Activated CD8-positive, alpha-beta memory T cell treated with anti-CD3 and anti-CD28 coated beads for 4 hours (primary cell): ENCODE data around the gene INTS1.
"Not testable (repeated sequence)": the region's sequence is repeated elsewhere in the genome, so short reads cannot be mapped to it uniquely, and the experiment has no call there.

Experiments
- DNase-seq, 2 donors: peaks; one replicate each; pipeline ENCODE4 v3.0.0-alpha.2; 2020; ENCODE audit warnings: low read depth in 2 of 2

INTS1 gene

DNA sequence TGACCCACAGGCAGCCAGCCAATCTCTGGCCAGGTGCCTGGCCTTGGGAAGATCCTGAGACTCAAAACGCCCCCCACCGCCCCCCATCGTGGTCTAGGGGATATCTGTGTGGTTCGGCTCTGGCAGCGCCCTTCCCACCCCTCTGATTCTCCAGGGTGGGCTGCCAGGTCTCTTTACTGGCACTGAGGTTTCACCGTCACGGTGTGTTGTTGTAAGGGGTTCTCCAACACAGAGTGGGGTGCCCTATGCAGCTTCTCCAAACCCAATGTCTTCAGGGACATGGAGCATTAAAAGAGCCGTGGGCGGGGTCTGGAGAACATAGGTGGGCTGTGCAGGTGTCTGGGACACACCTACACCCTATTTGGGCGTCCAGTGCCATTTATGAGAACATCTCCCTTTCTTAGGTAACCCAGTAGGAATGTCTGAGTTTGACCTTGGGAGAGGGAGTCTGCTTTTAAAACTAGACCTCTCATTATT lies 27.8 kb upstream of the INTS1 start:
- DNase-seq, result no peak

DNA sequence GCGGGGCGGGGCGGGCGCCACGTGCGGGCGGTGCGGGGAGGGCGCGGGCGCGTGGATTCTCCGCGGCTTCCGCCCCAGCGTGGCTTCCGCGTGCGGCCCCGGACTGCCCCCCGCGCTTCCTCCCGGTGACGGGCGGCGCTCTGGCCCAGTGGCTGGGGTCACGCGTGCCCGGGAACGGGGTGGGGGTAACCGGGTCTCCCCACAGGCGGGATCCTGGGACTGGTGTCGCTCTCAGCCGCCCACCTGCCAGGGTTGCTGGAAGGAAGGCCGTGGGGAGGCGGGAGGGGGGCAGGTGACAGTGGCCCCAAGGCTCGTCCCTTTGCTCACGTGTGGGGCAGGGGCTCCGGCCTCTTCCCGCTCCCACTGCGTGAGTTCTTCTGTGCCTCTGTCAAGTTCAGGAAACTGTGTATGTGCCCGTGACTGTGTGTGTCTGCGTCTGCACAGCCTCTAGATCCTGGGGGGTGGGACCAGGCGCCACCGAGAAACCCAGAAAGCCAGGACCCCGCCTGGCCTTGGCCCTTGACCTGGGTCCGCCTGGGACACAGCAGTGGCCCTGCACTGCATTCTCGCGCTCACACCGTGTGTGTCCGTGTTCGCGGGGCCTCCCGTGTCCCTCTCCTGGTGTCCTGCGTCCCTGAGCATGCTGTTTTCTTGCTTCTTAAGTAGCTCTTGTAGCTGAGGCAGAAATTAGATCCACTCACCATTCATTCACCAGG lies 27.2 kb upstream of the INTS1 start:
- peak in 1 of 2 donors; percentile 18 for DNase-seq

DNA sequence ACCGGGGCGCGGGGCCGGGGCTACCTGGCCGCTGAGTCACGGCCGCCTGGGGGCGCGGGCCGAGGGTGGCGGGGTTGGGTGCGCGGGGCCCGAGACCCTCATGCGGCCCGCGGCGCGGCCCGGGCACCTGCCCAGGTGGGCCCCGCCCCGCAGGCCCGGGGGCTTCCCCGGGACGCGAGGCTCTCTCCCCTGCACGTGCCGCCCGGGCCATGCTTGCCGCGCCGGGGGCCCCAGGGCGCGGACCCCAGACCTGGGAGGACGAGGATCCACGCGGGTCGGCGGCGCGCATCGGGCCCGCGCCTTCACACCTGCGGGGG lies 26.7 kb upstream of the INTS1 start:
- DNase-seq, result no peak

DNA sequence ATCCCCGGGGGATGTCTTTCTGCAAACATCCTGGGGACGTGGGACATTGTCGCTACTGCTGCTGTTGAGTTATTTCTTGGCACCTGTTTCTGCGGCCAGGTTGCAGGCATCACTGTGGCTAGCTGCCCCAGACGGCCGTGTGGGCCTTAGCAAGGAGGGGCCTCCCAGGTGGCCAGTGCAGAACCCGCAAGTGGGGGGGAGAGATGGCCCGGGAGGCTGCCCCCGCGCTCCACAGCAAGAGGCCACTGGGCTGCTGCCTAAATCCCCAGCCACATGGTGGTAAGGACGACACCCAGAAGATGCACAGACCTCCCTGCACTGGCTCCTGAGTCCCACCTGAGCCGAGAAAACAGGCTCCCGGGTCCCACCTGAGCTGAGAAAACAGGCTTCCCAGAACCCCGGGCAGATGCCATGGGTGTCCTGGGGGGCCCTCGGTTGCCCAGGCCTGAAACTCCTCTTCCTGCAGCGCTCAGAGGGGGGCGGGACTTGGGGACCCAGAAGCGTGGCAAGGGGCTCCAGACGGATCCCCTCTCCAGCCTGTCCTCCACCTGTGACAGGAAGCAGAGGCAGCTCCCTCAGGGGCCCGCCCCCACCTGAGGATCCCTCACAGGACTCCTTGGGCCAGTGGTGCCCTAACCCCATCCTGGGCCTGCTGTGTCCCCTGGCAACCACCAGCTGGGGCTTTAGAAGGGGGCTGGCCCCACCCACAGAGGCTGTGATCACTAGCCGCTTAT lies 25.4 kb upstream of the INTS1 start:
- no peak for DNase-seq

DNA sequence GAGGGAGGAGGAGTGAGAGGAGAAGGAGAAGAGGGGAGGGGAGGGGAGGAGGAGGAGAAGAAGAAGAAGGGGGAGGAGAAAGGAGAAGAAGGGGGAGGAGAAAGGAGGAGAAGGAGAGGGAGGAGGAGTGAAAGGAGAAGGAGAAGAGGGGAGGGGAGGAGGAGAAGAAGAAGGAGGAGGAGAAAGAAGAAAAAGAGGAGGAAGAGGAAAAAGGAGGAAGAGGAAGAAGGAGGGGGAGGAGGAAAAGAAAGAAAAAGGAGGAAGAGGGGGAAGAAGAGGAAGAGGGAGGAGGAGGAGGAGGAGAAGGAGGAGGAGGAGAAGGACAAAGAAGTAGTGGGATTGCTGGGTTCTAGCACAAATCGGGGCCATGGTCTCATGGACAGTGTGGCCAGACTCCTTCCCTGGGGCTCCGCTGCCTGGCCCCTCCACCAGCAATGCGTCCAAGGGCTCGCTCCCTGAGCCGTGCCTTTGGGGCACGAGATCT lies 22.1 kb upstream of the INTS1 start:
- no peak for DNase-seq

DNA sequence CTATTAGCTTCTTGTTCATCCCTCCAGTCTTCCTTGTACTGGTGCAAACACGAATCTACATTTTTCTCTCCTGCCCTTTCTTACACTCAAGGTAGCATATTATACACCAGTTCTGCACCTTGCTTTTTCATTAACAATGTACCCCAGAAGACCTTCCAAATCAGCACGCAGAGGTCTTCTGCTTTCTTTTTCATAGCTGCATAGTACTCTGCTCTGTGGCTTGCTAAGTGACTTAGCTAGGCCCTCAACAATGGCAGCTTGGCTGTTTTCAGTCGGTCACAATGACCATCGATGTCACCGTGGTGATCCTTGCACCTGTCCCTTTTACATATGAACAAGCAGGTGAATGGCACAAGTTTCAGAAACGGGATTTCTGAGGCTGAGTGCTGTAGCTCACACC lies 21.2 kb upstream of the INTS1 start:
- DNase-seq, result no peak

DNA sequence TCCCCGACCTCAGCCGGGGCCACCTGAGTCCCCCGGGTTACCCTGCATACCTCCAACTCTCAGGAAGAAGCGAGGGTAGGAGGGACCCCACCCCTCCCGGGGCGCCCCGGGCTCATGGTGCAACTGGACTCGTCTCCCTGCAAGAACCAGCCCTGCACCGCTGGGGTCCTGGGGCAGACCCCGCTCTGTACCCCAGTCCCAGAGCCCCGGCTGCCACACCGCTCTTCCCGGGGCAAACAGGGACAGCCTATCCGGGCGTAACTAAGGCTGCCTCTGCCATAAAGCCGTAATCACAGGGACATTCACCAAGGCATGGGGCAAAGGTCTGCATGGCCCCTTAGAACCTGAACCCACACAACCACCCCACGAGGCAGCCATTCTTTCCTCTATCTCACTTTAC lies 19.7 kb upstream of the INTS1 start:
- DNase-seq, result no peak

DNA sequence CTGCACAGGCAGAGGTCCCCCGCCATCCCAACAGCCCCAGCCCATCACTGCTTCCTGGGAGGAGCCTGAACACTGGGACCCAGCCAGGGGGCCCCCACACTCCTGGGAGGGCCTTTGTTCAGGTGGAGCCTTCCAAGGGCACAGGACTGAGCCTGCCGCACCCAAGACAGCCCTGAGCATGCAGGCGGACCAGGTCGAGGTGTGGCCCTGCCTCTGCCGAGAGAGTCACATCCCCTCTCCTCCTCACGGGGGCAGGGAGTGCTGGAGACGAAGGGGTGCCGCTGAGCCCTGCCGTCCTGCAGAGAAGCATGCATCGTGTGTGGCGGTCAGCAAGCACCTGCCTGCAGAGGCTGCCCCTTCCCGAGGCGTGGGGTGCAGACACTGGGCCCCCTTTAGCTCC lies 19.0 kb upstream of the INTS1 start:
- DNase-seq, result no peak

DNA sequence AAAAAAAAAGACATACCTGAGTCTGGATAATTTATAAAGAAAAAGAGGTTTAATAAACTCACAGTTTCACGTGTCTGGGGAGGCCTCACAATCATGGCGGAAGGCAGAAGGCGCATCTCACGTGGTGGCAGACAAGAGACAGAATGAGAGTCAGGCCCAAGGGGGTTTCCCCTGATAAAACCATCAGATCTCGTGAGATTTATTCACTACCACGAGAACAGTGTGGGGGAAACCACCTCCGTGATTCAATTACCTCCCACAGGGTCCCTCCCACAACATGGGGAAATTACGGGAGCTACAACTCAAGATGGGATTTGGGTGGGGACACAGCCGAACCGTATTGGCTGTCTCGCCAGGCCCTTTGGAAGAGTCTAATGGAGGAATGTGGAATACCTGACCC lies 17.3 kb upstream of the INTS1 start:
- DNase-seq, result no peak

DNA sequence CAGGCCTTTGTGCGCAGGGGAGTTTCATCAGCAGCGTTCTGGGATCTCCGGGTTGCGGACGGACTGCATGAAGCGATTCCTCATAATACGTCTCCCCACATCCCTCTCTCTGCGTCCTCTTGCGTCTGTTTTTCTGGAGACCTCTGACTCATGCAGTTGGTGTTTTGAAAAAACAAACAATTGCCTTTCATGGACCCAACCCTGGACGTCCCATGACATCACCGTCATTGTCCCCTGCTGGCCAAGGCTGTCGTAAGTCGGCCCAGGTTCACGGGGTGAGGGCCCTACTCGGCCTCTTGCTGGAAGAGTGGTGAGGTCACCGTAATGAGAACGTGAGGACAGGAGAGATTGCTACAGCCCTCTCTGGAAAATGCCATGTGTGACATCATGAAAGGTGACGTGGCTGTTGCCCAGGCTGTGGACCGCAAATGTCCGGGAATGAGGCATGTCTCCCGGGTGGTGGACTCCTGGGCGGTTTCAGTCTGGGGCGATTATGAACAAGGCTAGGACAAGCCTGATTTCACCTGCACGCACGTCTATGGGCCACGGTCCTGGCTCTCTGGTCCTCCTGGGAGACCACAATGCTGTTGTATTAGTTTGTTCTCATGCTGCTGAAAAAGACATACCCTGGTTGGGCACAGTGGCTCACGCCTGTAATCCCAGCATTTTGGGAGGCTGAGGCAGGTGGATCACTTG lies 16.5 kb upstream of the INTS1 start:
- DNase-seq, result no peak

DNA sequence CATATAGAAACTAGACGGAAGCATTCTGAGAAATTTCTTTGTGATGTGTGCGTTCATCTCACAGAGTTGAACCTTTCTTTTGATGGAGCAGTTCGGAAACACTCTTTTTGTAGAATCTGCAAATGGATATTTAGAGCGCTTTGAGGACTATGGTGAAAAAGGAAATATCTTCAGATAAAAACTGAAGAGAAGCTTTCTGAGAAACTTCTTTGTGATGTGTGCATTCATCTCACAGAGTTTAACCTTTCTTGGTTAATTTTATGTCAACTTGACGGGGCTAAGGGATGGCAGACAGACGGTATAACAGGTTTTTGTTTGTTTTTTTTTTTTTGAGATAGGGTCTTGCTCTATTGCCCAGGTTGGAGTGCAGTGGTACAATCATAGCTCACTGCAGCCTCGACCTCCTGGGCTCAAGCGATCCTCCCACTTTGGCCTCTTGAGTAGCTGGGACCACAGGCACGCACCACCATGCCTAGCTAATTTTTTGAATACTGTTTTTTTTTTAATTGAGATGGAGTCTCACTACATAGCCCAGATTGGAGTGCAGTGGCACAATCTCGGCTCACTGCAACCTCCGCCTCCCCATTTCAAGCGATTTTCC lies 15.2 kb upstream of the INTS1 start:
- not testable (repeated sequence) for DNase-seq

DNA sequence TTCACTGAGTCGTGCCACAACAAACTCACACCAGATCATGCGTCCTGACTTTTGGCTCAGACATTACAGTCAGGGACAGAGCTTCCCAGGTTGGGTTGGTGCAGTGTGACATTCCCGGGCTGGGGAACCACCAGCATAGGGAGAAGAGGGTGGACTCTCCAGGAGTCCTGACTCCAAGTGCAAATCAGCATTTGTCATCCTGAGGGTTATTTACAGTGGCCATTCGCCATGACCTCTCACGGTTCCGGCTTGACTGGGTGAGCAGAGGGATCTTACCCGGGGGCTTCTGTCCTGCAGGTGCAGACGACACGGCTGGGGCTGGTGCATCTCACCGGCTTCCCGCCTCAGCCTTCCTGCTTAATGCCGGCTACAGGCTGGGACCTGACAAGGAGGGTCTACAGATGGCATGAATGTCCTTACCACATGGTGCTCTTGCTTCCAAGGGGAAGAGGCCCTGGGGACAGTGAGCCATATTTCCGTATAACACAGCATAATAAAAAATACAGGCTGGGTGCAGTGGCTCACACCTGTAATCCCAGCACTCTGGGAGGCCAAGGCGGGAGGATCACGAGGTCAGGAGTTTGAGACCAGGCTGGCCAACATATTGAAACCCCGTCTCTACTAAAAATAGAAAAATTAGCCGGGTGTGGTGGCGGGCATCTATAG lies 12.5 kb upstream of the INTS1 start:
- DNase-seq, result no peak

DNA sequence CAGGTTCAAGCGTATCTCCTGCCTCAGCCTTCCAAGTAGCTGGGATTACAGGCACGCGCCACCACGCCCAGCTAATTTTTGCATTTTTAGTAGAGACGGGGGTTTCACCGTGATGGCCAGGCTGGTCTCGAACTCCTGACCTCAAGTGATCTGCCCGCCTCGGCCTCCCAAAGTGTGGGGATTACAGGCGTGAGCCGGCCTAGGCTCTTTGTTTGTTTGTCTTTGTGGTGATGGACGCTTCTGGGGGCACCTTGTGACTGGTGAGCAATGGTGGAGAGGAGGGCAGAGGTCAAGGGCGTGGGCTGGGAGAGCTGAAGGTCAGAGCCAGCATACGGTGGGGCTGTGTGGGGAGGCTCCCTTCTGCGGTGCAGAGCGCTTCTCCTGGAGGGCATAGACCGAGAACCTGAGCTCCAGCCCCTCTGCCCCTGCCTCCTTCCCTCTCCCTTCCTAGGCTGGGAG lies 11.3 kb upstream of the INTS1 start:
- DNase-seq, result not testable (repeated sequence)

DNA sequence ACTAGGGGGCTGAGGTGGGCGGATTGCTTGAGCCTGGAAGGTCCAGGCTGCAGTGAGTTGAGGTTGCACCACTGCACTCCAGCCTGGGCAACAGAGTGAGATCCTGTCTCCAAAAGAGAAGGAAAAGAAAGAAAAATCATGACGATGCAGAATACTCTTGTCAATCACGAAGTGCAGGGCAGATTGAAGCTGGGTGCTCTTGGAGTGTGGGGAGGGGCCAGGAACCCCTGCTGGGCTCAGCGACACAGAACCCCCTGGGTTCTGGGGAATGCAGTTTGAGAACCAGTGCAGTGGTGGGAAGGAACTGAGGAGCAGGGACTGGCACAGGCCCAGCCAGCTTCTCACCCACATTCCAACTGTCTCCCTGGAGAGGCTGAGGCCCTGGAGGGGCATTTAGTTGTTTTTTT lies 10.8 kb upstream of the INTS1 start:
- no peak for DNase-seq

DNA sequence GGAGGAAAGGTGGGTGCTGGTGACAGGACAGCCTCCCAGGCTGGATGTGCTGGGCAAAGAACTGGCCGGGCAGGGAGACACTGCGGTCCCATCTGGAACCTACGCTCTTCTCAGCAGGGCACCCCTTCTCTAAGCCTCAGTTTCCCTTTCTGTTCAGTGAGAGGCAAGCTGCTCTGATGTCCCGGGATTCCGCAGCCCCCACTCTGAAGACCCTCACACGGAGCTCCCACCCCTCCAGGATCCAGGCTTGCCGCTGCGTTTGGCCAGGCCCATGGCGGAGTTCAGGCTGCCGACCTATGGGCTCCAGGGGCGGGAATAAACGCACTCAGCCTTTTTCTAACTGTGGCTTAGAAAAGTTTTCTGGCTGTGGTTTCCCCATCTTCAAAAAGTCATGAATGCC lies 10.2 kb upstream of the INTS1 start:
- no peak for DNase-seq

DNA sequence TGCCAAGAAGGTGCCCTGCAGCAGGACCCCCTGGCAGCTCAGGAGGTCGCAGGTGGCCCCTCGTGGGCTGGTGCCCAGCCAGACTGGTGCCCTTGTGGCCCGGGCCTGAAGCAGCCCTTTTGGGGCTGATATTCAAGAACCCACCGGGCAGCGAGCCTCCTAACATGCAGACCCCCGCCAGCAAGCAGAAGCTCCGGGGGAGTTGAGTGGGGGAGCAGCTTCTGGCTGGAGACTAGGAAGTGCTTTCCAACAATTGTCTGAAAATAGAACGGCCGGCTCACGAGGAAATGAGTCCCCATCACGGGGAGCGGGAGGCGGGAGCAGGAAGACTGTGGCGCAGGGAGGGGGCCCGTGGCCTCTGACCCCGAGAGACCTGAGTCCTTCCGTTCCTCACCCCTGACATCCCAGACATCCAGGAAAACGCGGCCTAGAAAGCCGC lies 9.5 kb upstream of the INTS1 start:
- no peak for DNase-seq

DNA sequence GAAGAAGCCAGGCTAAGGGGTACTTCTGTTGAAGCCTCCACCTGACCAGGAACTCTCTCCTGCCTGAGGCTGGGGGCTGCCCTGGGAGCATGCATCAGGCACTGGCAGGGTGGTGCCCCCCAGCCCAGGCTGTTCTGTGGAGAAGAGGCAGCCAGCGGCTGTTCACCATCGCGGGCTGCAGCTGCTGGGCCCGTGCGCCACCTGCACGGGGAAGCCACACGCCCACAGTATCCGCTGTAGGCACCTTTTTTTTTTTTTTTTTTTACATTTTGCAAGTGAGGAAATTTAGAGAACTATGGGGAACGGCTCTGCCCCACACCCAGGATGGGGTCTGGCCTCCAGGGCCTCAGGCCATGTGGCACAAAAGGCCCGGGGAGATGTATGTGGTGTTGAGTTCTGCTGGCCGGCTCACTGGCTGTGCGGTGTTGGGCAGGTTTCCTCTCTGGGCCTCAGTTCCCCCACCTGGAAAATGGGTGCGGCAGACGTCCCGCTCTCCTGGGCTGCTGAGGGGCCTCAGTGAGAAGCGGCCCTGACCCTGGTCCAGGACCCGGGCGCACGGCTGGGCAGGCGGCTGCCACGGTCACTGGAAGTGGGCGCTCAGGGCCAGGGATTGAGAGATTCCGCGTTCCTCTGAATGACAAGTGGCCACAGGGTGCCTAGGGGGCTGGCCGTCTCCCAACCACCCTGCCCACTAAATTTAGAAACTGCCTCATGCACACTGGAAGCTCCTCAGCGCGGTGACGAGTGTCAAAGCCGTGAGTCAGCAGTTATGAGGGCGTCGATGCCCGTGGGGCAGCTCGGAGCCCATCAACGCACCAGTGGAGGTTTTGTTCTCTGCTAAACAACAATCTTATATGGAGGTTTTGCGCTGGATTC lies 8.8 kb upstream of the INTS1 start:
- DNase-seq, result no peak

DNA sequence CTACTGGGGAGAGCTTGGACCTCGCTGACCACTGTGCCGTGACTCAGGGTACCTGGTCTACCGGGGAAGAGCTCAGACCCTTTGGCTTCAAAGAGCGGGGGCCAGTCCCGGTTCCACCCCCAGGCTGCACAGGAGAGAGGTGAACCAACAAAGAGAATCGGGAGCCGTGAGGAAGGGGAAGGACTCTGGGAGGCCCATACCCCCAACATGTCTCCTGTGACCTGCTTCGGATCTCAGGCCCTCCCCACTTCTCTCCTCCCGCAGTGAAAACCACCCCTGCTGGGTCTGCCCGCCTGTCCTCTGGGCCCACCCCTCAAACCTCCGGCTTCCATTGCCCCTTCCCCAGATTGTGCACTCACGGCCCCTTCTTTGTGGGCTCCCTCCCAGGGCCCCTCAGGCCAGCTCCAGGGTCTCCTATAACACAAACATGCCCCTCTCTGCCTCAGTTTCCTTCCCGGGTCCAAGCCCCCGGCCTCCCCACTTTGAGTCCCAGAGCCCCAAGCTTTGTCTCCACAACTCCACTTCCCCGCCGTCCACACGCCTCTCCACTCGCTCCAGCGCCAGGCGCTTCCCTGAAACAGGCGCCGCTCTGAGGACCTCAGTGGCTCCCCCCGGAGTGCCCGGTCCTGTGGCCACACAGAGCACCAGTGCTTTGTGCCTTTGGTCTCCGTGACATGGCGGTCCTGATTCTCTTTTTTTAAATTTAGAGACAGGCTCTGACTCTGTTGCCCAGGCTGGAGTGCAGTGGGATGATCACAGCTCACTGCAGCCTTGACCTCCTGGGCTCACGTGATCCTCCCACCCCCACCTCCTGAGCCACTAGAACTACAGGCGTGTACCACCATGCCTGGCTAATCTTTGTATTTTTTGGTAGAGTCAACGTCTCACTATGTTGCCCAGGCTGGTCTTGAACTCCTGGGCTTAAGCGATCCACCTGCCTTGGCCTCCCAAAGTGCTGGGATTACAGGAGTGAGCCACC lies 7.5 kb upstream of the INTS1 start:
- no peak for DNase-seq

DNA sequence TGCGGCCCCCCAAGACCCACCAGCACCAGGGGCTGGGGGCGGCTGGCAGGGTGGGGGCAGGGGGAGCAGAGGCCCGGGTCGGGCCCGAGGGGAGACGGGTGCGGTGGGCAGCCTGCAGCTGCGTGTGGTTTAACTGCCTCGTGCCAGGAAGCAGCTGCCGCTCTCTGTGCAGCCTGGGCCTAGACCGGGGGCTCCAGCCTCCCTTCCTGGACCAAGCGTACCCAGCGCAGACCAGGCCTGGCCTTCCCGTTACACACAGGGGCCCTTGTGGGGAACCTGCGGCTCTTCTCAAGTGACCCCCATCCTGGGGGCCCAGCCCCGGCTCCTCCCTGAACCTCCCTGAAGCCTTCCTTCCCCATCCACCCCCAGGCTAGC lies 6.6 kb upstream of the INTS1 start:
- no peak for DNase-seq

DNA sequence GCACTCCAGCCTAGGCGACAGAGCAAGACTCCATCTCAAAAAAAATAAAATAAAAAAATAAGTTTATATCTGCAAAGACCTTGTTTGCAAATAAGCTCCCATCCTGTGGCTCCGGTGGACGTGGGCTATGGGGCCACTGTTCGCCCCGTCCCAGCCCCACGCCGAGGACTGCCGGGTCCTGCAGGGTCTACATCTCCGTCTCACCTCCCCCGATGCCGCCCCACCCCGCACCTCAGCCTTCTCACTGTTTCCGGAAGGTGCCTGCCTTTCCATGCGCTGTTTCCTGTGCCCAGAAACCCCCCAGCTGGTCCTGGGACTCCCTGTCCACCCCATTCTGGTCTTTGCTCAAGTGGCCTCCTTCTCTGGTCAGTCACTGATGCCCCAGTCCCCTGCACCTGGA lies 5.0 kb upstream of the INTS1 start:
- no peak for DNase-seq
